GM19463 (cell line): ENCODE measurements around the gene GPR25.
A peak's percentile ranks its signal among the peaks of the same experiment; 100 is the strongest.

Source experiments
- ATAC-seq: cut with Tn5 transposase; IDR thresholded peaks from one replicate; pipeline ENCODE4 v1.9.1; 2021; ENCODE audit warnings: mild to moderate bottlenecking, moderate library complexity; ENCODE audit not compliant: unreplicated experiment

The GPR25 gene, protein sequence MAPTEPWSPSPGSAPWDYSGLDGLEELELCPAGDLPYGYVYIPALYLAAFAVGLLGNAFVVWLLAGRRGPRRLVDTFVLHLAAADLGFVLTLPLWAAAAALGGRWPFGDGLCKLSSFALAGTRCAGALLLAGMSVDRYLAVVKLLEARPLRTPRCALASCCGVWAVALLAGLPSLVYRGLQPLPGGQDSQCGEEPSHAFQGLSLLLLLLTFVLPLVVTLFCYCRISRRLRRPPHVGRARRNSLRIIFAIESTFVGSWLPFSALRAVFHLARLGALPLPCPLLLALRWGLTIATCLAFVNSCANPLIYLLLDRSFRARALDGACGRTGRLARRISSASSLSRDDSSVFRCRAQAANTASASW

DNA sequence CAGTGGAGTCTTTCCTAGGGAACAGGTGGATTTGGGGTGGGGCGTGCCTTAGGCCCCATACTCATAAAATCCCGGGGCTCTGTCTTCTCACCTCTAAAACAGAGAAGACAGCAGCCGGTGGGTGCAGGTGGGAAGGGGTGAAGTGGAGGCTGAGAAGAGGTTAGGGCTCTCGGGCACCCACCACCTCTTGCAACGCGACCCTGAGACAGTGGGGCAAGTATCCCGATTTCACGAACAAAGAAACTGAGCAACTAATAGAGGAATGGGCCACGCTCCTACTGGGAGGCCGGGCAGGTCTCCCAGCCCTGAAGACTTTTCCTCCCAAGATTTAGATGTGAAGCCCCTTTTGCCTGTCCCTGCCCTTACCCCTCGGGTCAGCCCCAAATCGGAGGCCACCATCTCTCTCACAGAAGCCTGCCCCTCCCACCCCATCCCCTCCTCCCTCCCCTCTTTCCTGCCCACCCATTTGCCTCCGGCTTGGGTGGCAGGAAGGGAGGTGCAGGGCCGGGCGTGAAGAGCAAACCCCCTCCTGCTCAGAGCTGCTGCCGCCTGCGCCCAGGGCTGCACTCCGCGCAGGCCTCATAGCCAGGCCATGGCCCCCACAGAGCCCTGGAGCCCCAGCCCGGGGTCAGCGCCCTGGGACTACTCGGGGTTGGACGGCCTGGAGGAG is at the start of gene GPR25:
GPR25 (plus strand) TSS at position 536 of the 670 bp plus-strand sequence; CDS start at position 593, 57 bp downstream.
- ATAC-seq: no peak

DNA sequence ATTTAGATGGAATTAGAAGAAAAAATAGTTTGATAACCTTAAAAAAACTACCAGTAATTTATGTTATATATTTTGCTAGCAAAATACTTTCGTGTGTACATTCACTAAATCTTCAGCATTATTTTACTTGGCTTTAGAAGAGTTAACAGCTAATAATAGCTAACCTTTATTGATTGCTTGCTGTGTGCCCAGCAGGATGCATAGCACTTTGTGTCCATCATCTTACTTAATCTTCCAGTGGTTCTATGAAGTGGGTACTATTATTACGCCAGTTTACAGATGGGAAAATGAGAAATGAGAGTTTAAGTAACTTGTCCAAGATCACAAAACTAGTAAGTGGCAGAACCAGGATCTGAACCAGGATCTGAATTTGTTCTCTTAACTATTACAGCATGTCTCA is 41.7 kb upstream of the GPR25 start:
- no peak for ATAC-seq

DNA sequence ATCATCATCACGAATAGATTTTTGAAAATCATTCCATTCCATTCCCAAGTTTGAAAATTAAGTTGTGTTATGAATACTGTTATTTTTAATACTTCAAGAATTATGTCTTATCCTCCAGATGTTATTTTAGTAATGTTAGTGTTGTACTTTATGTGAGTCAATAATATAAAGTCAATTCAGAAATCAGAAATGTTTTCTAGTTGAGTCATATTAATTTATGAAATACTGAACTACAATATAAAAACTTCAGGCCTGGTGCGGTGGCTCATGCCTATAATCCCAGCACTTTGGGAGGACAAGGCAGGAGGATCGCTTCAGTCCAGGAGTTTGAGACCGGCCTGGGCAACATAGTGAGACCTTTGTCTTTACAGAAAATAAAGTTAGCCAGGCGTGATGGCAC is 38.4 kb upstream of the GPR25 start:
- no peak for ATAC-seq

DNA sequence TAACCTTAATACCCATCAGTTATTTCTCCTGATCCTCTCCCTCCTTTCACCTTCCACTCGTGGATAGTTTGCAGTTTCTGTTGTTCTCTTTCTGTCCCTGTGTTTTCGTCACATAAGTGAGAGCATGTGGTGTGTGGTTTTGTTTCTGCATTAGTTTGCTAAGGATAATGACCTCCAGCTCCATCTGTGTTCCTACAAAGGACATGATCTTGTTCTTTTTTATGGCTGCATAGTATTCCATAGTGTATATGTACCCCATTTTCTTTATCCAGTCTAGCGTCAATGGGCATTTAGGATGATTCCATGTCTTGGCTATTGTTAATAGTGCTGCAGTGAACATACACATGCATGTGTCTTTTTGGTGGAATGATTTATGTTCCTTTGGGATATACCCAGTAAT is 36.6 kb upstream of the GPR25 start:
- ATAC-seq: no peak

DNA sequence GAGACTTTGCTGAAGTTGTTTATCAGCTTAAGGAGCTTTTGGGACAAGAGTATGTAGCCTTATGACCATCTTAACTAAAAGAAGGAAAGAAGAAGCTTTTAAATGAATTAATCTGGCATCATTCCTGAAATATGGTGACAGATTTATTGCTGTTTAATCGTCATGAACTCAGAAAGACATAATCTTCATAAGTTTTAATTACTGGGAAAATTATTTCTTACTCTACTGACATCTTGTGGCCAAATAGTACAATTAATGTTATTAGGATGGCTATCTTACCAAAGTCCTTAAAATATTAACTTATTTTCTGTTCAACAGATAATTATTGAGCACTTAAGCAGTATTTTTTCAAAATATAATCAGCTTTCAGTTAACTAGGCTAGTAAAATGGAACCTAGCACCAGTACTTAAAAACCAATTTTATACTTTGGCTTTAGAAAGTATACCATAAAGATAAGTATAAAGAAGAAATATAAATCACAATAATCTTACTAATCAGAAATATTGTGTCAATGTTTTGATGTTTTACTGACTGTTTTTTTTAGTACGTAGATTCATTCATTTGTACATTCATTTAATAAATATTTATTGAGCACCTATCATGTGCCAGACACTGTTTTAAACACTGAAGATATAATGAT is 34.7 kb upstream of the GPR25 start:
- no peak for ATAC-seq

DNA sequence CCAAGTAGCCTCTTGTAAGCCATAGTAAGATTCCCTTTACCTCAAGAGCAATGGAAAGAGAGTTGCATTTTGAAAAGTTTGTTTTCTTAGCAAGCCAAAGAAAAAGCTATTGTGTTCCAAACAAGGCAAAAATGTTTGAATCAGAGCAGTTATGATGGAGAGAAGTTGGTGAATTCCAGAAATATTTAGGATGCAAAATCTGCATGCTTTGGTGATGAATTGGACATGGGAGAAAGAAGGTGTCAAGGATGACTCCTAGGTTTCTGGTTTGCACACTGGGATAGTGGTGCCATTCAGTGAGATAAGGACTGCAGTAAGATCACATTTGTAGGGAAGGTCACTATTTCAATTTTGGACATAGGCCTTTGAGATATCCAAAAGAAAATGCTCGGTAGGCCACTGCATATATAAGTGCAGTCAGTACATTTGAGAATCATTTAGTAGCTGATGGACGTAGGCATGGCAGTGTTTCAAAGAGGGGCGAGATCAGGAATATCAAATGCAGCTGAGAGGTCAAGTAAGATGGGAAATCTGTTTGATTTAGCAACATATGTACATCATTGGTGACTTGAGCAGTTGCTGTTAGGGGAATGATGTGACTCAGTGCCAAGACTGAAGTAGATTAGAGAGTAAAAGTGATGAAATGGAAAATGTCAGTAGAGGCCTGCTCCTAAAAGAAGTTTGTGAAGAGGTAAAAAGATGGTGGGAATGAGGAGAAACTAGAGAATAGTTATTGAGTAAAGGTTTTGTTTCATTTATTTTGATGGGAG is 33.9 kb upstream of the GPR25 start:
- ATAC-seq: no peak

DNA sequence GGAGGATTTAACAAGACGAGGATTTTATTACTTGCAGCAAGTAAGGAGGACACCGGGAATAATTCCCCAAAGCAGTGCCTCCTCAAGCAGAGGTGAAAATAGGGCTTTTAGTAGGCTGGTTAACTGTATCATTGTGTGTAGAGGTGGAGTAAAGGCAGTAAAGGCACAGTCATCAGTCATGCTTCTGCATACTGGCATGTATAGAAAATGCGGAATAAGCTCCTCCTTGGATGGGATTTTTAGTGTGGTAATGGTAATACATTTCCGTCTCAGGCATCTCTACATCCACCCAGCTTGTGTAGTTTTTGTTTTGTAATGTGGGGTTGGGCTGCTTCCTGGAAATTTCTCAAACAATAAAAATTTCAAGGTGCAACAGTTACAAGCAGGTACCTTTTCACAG is 27.4 kb upstream of the GPR25 start:
- ATAC-seq: no peak

DNA sequence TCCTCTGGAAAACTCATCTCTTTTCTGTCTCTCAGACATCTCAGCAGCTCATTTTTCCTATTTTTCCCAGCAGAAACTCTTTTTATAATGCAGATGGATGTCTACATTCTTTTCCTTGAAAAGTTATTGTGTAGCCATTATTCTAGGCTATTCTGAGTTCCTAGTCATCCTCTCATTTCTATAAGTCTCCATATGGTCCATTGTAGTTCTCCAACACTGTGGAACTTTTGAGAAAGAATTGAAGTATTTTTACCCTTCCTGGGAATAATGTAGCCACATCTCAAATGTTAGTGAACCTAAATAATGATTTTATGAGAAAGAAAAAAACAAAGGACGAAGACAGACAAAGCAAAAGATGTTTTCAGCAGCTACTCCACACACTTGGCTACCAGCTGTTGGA is 26.4 kb upstream of the GPR25 start:
- ATAC-seq: no peak

DNA sequence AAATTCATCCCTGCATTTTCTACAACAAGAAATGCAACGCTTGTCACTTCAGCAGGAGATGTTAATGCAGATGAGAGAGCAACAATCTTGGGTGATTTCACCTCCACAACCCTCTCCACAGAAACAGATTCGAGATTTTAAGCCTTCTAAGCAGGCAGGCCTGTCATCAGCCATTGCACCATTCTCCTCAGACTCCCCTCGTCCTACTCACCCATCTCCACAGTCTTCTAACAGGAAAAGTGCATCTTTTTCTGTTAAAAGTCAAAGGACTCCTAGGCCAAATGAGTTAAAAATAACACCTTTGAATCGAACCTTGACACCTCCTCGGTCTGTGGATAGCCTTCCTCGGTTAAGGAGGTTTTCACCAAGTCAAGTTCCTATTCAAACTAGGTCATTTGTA is 23.4 kb upstream of the GPR25 start:
- ATAC-seq: no peak

DNA sequence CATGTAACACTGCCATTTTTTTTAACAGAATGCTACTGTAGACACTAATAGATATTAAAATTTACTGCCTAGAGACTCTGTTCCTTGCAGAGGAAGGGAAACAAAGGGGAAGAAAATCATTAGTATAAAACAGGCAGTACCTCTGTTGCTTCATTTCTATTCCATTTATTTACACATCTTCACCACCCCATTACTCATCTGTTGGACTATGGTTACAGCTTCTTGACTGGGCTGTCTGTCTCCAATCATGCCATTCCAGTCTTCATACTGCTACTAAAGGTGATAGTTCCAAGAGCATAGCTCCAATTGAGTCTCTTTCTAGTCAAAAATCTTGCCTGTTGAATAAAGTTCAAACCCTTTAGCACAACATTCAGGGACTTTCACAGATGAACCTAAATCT is 22.2 kb upstream of the GPR25 start:
- ATAC-seq: no peak

DNA sequence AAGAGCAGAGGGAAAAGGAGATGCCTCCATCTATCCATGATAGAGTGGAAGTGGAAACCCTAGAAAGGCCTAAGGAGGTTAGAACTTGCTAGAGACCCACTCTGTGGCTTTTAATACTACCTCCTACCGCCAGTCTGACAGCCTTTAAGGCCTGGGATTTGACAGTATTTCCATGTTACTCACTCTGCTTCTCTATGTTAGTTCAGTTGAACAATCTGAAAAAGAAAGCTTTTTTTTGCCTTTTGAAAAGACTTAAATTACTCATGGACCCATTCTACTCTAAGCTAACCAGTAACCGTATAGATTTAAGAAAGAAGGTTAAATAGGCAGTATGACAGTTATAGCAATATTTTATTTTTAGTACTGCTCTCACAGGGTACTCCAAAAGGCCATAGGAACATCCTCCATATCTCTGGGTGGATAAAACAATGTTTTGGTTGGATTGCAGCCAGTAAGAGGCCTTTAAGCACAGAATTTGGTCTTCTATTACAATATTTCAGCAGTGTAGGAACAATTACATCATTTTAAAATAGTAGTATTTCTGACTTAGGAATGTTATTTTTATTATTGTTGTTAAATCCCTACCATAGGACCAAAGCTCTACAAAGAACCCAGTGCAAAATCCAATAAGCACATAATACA is 15.9 kb upstream of the GPR25 start:
- ATAC-seq: no peak

DNA sequence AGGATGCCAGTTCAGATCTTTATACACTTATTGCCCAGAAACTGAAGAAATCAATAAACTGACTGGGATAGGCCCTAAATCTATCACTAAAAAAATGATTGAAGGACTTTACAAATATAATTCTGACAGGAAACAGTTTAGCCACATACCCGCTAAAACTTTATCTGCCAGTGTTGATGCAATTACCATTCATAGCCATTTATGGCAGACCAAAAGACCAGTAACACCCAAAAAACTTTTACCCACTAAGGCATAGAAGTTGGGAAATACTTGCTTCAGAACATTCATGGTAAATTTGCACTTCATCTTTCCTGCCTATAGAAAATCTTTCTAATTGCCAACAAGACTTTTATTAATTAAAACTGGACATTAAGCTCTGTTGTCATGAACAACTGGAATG is 15.0 kb upstream of the GPR25 start:
- ATAC-seq: no peak

DNA sequence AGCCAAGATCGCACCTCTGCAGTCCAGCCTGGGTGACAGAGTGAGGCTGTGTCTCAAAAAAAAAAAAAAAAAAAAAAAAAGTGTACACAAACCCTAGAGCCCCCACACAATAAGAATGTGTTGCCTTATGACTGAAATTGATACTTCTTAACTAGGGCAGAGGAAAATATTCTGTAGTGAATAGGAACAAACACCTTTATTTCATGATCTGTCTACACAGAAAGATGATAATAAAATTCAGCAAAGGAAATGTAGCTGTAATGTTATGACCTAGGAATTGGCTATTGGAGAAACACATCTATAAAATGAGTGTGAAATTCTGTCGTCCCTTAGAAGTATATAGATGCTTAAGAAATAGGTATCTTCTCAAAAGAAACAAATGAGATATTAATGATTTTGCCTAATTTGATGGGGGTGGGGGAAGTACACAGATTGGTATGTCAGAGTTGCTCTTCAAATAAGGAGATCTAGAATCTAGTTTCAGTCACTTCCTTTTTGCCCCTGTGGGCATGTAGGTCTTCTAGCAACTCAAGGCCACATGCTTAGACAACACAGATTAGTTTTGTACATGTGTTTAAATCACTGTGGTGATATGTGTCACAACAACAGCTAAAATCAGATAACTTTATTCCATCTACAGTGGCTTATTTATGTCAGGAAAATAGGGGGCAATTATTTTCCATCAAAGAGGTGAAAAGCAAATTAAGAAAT is 10.7 kb upstream of the GPR25 start:
- ATAC-seq: no peak

DNA sequence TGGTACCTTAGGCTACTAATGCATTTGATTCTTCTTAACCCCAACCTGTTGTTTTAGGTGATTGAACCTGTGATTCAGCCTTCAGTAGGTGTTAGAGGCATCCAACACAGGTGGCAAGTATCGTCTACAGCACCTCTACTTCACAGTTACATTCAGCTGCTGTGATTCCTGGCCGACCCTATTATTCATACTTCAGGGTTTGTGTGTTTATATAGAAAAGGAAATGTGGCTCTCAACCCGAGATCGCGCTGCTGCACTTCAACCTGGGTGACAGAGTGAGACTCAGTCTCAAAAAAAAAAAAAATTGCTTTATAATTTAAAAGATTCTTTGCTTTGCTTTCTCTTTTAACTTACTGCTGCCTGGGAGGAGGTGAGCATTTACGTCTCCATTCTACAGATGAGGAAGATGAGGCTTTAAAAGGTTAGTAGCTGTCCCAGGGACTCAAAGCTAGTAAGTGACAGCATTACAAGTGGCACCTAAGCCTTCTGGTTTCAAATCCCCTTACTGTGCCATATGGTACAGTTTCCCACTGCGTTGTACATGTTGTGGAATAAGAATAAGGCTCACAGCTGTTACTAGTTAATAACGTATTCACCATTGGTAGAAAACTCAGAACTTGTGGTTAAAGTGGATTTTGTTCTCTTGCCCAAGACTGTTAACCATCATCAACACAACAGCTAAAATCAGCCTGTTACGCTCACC is 9.9 kb upstream of the GPR25 start:
- no peak for ATAC-seq

DNA sequence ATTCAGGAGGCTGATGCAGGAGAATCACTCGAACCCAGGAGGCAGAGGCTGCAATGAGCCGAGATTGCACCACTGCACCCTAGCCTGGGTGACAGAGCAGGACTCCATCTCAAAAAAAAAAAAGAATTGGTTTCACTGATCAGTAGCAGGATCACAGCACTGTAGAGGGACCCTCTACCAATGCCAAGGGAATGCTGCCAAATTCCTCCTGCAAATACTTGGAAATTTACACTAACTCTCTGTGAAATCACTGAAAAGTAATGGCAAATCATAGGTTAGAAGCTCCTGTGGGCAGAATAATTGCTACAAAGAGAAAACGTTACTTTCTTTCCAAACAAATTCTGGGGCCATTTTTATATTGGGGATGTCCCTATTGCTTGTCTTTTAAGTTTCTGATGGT is 6.7 kb upstream of the GPR25 start:
- no peak for ATAC-seq

DNA sequence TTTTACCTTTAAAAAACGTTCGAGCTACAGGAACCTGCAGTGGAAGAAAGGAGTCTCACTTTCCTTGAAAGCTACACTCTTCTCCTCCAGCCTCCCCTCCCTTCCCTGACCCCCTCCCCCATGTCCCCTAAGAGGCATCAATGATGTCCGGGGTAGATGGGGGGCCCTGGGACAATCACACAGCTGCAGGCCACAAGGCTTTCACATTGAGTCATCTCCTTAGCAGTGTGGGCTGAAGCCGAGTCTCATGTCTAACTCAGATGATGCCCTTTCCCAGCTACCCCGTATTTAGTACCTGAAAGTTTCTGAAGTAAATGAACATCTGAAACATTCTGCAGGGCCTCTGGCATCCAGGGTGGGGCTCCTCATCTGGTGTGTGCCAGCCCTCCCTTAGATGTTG is 6.3 kb upstream of the GPR25 start:
- ATAC-seq: peak; percentile 70

DNA sequence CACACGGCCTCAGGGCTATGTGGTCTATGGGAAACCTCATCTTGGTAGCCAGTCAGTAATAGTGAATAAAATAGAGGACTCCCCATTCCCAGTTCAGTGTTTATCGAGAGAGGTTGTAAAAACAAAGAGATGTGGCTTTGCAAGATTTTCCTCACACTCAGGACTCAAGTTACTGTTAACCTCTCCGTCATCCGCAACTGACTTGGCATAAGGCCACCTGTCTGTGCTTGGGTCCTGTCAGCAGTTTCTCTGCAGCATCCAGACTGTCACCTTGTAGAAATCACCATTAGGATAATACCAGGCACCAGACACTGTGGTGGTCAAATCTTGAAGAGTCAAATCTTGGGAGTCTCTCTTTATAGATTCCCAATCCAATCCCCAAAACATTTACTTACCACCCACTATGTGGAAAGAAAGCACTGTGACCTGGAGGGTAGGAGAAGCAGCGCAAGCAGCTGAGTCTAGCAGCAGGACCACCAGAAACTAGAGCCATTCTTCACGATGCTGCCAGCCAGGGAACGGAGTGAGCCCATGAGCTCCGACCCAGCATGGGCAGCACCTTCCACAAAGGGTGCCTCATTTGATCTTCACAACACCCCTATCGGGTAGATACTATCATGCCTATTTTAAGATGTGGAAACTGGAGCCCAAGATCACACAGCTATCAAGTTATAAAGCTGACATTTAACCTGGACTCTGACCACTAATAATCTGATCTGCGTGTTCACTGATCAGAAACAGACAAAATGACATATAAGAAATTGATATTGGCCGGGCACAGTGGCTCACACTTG is 5.6 kb upstream of the GPR25 start:
- no peak for ATAC-seq

DNA sequence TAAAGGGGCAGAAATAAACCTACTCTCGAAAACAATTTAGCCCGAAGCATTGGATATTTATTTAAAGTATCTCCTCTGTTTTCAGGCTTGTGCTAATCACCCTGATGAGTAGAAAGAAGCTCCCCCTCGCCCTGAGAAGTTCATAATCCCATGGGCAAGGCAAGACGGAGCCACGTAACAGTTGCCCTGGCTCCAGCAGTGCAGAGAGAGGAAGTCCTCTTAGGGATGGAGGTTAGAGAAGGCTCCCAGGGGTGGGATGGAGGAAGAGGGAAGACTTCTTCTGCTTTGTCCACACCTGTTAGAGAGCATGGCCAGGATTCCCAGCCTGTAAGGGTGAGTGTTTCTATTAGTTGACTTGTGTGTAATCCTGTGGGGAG is 3.4 kb upstream of the GPR25 start:
- no peak for ATAC-seq
